CD4-positive, alpha-beta T cell (primary cell): ENCODE data around the gene AGFG2. TPM values are rescaled to one million over a fixed set of nuclear protein-coding genes. Genes with fewer than 3 reads are reported as not detected.

ENCODE experiments used
- ATAC-seq: fragments of 200-7000 bp; cut with Tn5 transposase; one replicate; pipeline ENCODE4 v1.10.0; 2022; ENCODE audit warnings: mild to moderate bottlenecking; ENCODE audit not compliant: poor library complexity
- CTCF ChIA-PET: fragments of 350-600 bp; sonication (Branson Sonifier 250); formaldehyde crosslinking; loops from one replicate; lab custom pipeline; 2021; ENCODE audit warnings: antibody characterized with exemption, inconsistent platforms; lab: Charles Lee
- POLR2A ChIA-PET: fragments of 350-600 bp; sonication (Branson Sonifier 250); formaldehyde crosslinking; loops from one replicate; lab custom pipeline; 2021; ENCODE audit warnings: antibody characterized with exemption, inconsistent platforms; lab: Charles Lee
- DNase-seq, 14 experiments: peaks; one replicate each; pipeline ENCODE4 v3.0.0-alpha.2; 2013 to 2020; ENCODE audit warnings: mixed read lengths in 2 of 14
- H3K27ac ChIP-seq, 2 donors: one replicate each; pipeline versions ENCODE4 v1.5.1 to v1.7.0; 2013; ENCODE audit warnings: low read length in 2 of 2, low read depth in 1 of 2, mild to moderate bottlenecking in 1 of 2
- H3K27me3 ChIP-seq, 2 experiments: 1 replicate in 1 of 2; 2 replicates in 1 of 2; pipeline versions ENCODE4 v1.6.1 to v1.7.0; 2013; ENCODE audit warnings: low read length in 2 of 2, control low read depth in 1 of 2, mild to moderate bottlenecking in 1 of 2, moderate library complexity in 1 of 2; ENCODE audit not compliant: insufficient read depth in 2 of 2, control insufficient read depth in 1 of 2
- H3K36me3 ChIP-seq: one replicate; pipeline ENCODE4 v1.6.1; 2013; ENCODE audit warnings: low read length, control low read depth; ENCODE audit not compliant: insufficient read depth
- H3K4me1 ChIP-seq: one replicate; pipeline ENCODE4 v1.6.1; 2013; ENCODE audit warnings: low read length, control low read depth; ENCODE audit not compliant: insufficient read depth
- H3K4me3 ChIP-seq: one replicate; pipeline ENCODE4 v1.5.1; 2013; ENCODE audit warnings: mild to moderate bottlenecking, low read length, moderate library complexity
- H3K9me3 ChIP-seq, 2 experiments: 1 replicate in 1 of 2; 2 replicates in 1 of 2; pipeline versions ENCODE4 v1.6.1 to v1.7.0; 2013; ENCODE audit warnings: low read length in 2 of 2, mild to moderate bottlenecking in 2 of 2, control low read depth in 1 of 2, moderate library complexity in 1 of 2; ENCODE audit not compliant: control insufficient read depth in 1 of 2, insufficient read depth in 1 of 2
- H3K27ac Mint-ChIP-seq: one replicate; pipeline ENCODE4 v1.8.0; 2020; ENCODE audit warnings: mixed read lengths
- H3K27me3 Mint-ChIP-seq: one replicate; pipeline ENCODE4 v1.8.0; 2021; ENCODE audit warnings: mixed read lengths
- H3K36me3 Mint-ChIP-seq: one replicate; pipeline ENCODE4 v1.8.0; 2021; ENCODE audit warnings: low read depth, mixed read lengths
- H3K4me1 Mint-ChIP-seq: one replicate; pipeline ENCODE4 v1.8.0; 2021; ENCODE audit warnings: low read depth, mixed read lengths
- H3K4me3 Mint-ChIP-seq: one replicate; pipeline ENCODE4 v1.8.0; 2020; ENCODE audit warnings: mild to moderate bottlenecking, mixed read lengths
- H3K9me3 Mint-ChIP-seq: one replicate; pipeline ENCODE4 v1.8.0; 2020; ENCODE audit warnings: mixed read lengths
- CTCF ChIP-seq: fragments of 200-600 bp; IDR thresholded peaks from one replicate; pipeline ENCODE4 v1.8.0; 2022; ENCODE audit warnings: antibody characterized with exemption, mild to moderate bottlenecking
- intact Hi-C, 2 experiments: fragments of 100-400 bp; cut with DNase I in 1 of 2; cut with micrococcal nuclease in 1 of 2; formaldehyde crosslinking; loops; one replicate each; pipeline versions ENCODE4 v1.15.1 to v1.9.0; 2023 to 2025; cut with DNase I, micrococcal nuclease
- total RNA-seq, 174 experiments: library from RNA in 2 of 174; stranded (reverse) in 2 of 174; gene quantifications; one replicate each; pipeline ENCODE4 v1.2.3 and lab custom pipeline; 2021 to 2026

The AGFG2 gene
- total RNA-seq, 2 experiments from 2014 or later: 6.6 to 9.9 TPM

- Mint-ChIP-seq H3K36me3 (peaks cover 25% of the 10 kb centered on the region), H3K27me3 (no peaks in the 10 kb centered on the region), H3K9me3 (no peaks in the 10 kb centered on the region), H3K27ac (no peak overlapping the region), H3K4me1 (peaks cover 30% of the 10 kb centered on the region), H3K4me3 (no peak overlapping the region)
- DNase-seq (no peak), ATAC-seq (no peak)
- ChIA-PET POLR2A (interaction anchor here (0.9 to 6.6 kb wide), 3 partner anchors 20 to 140 kb away, joined by 3 to 92 read pairs (median 4); partner anchors contain the start of genes FBXO24, LRCH4, POP7 and TSC22D4), CTCF (interaction anchor here (1.3 to 2.0 kb wide), 3 partner anchors 17 to 288 kb away, joined by 3 to 4 read pairs (median 4); partner anchors contain the start of gene SLC12A9)
- peaks cover 38% of the 10 kb centered on the region for H3K4me1 ChIP-seq
- no peak overlapping the region for H3K4me3 ChIP-seq
- H3K27ac ChIP-seq: no peak overlapping the region
- peaks cover 27% of the 10 kb centered on the region for H3K36me3 ChIP-seq
- H3K27me3 ChIP-seq: no peaks in the 10 kb centered on the region
- no peak for TF ChIP-seq CTCF
- no peaks in the 10 kb centered on the region for H3K9me3 ChIP-seq
- intact Hi-C loops: loop anchor here in 1 of 2 experiments (2.0 kb wide), 2 partner anchors 18 to 286 kb away; no protein-coding TSS in a partner anchor
These were observed 26.1 kb downstream of the AGFG2 start for GRCh38 chr7:100565133-100565571.

GRCh38 chr7:100566018-100566531, 27.1 kb downstream of the AGFG2 start:
- no peak for DNase-seq
- ATAC-seq: no peak
- CTCF ChIA-PET: interaction anchor here (1.3 kb wide), 1 partner anchor 159 kb away, joined by 4 read pairs; no protein-coding TSS in a partner anchor
- peaks cover 23% of the 10 kb centered on the region for H3K36me3 ChIP-seq
- peaks cover 30% of the 10 kb centered on the region for H3K4me1 Mint-ChIP-seq
- no peak overlapping the region for H3K4me3 ChIP-seq
- peaks cover 22% of the 10 kb centered on the region for H3K36me3 Mint-ChIP-seq
- no peaks in the 10 kb centered on the region for H3K27me3 ChIP-seq
- H3K27ac Mint-ChIP-seq: peak overlapping the region; percentile 41
- POLR2A ChIA-PET: interaction anchor here (0.5 to 6.6 kb wide), 2 partner anchors 19 to 21 kb away, joined by 3 to 92 read pairs; partner anchors contain the start of genes FBXO24 and LRCH4
- no peak overlapping the region for H3K4me3 Mint-ChIP-seq
- H3K27ac ChIP-seq: peak overlapping the region in 1 of 2 donors; percentile 23
- H3K9me3 ChIP-seq: no peaks in the 10 kb centered on the region
- no peaks in the 10 kb centered on the region for H3K27me3 Mint-ChIP-seq
- peaks cover 47% of the 10 kb centered on the region for H3K4me1 ChIP-seq
- intact Hi-C loops: no loop called here
- H3K9me3 Mint-ChIP-seq: no peaks in the 10 kb centered on the region
- TF ChIP-seq CTCF: no peak

- Histone ChIP-seq H3K4me3 (no peak overlapping the region), H3K36me3 (peaks cover 24% of the 10 kb centered on the region), H3K27ac (peak overlapping the region; percentile 23 to 34), H3K9me3 (no peaks in the 10 kb centered on the region), H3K4me1 (peaks cover 57% of the 10 kb centered on the region), H3K27me3 (no peaks in the 10 kb centered on the region)
- ChIA-PET CTCF (interaction anchor here (1.3 kb wide), 1 partner anchor 158 kb away, joined by 4 read pairs; no protein-coding TSS in a partner anchor), POLR2A (interaction anchor here (6.6 kb wide), 1 partner anchor 18 kb away, joined by 92 read pairs; the partner anchor contains the start of genes FBXO24 and LRCH4)
- no peaks in the 10 kb centered on the region for H3K27me3 Mint-ChIP-seq
- no peaks in the 10 kb centered on the region for H3K9me3 Mint-ChIP-seq
- peaks cover 28% of the 10 kb centered on the region for H3K36me3 Mint-ChIP-seq
- DNase-seq: no peak
- H3K27ac Mint-ChIP-seq: peak overlapping the region; percentile 42
- no peak for TF ChIP-seq CTCF
- no peak for ATAC-seq
- H3K4me1 Mint-ChIP-seq: peaks cover 38% of the 10 kb centered on the region
- intact Hi-C loops: no loop called here
- H3K4me3 Mint-ChIP-seq: no peak overlapping the region
These were observed 28.2 kb downstream of the AGFG2 start for GRCh38 chr7:100567031-100567730.
